ENCODE results near the gene GSAP. TPM values are rescaled to one million over a fixed set of nuclear protein-coding genes. Genes with fewer than 3 reads are reported as not detected.

Gene GSAP
- total and polyA plus RNA-seq, 9 of the 15 experiments (the other 6 are each of a cell fraction or from before 2014, with no cell fraction given), result 0.13 TPM; not detected in 8

GRCh38 chr7:77427996-77428603 is 12.0 kb upstream of the GSAP start:
- no peaks in the 10 kb centered on the region for H3K9me1 ChIP-seq (ENCODE audit: control insufficient read depth, insufficient read depth, low read length)
- DNase-seq (ENCODE audit: extremely low read depth in 1 of 4, low spot score in 3 of 4), result no peak
- in situ Hi-C loops (cut with MboI), result no loop called here
- no peak overlapping the region for H3K27ac ChIP-seq (ENCODE audit: extremely low read depth, low read depth, low read length)
- H3K4me1 ChIP-seq (replicated peaks in 1 of 2; ENCODE audit: control insufficient read depth in 2 of 2, insufficient read depth in 2 of 2, low read length in 2 of 2), result no peaks in the 10 kb centered on the region
- BruUV-seq (replicated peaks), result no TSS peak
- FAIRE-seq, result no peak
- no peaks in the 10 kb centered on the region for H3K79me2 ChIP-seq (ENCODE audit: control insufficient read depth, insufficient read depth, low read length)
- no peak for ATAC-seq
- 2% methylated on average over 5 of the region's 5 CpGs for WGBS (ENCODE audit: insufficient coverage, low coverage, missing lambda C conversion rate)
- intact Hi-C loops (cut with micrococcal nuclease), result no loop called here
- H2AFZ ChIP-seq (ENCODE audit: low read depth, low read length), result no peak overlapping the region
- H3K27me3 ChIP-seq (ENCODE audit: control insufficient read depth in 2 of 2, insufficient read depth in 2 of 2, low read length in 2 of 2), result peaks cover 29 to 40% of the 10 kb centered on the region in 2 experiments
- H4K20me1 ChIP-seq (replicated peaks; ENCODE audit: control insufficient read depth, insufficient read depth, low read length), result no peaks in the 10 kb centered on the region
- no peak overlapping the region for H3K4me2 ChIP-seq (ENCODE audit: insufficient read depth, low read length)
- H3K9me3 ChIP-seq (replicated peaks; ENCODE audit: control insufficient read depth, insufficient read depth, low read depth, low read length), result no peaks in the 10 kb centered on the region
- no peaks in the 10 kb centered on the region for H3K36me3 ChIP-seq (ENCODE audit: control insufficient read depth, insufficient read depth, low read length)
- ChIA-PET CTCF (ENCODE audit: low intra/inter-chr PET ratio) (no interaction called here), POLR2A (interaction anchor here (0.6 kb wide), 1 partner anchor 401 kb away, joined by 3 read pairs; no protein-coding TSS in a partner anchor)
- no peak overlapping the region for H3K4me3 ChIP-seq
- H3K9ac ChIP-seq (ENCODE audit: insufficient read depth in 1 of 2, low read depth in 2 of 2, low read length in 2 of 2), result no peak overlapping the region
- no peak for TF ChIP-seq ZNF592 (IDR thresholded peaks at IDR 0.05)
- no peak for TF ChIP-seq ZSCAN29 (IDR thresholded peaks at IDR 0.05)
- TF ChIP-seq PATZ1 (CRISPR knock-in tag; IDR thresholded peaks at IDR 0.05; ENCODE audit: borderline replicate concordance), result no peak
- TF ChIP-seq NFYB (IDR thresholded peaks at IDR 0.05; ENCODE audit: extremely low read depth, insufficient read length), result no peak
- TF ChIP-seq ZNF24 (IDR thresholded peaks at IDR 0.05), result no peak
- TF ChIP-seq EGR1 (conservative IDR thresholded peaks at IDR 0.05), result no peak
- TF ChIP-seq NRF1 (conservative IDR thresholded peaks at IDR 0.05 in 1 of 2, IDR thresholded peaks at IDR 0.05 in 1 of 2), result no peak
- TF ChIP-seq IRF2 (CRISPR knock-in tag; IDR thresholded peaks at IDR 0.05), result no peak
- no peak for TF ChIP-seq ZNF324 (CRISPR knock-in tag; IDR thresholded peaks at IDR 0.05)
- no peak for TF ChIP-seq TEAD1 (CRISPR knock-in tag; IDR thresholded peaks at IDR 0.05)
- TF ChIP-seq PML (IDR thresholded peaks at IDR 0.05; ENCODE audit: low read length), result no peak
- no peak for TF ChIP-seq ZNF143 (CRISPR knock-in tag; IDR thresholded peaks at IDR 0.05)
- TF ChIP-seq KDM1A (IDR thresholded peaks at IDR 0.05), result no peak
- no peak for TF ChIP-seq ZNF239 (CRISPR knock-in tag; IDR thresholded peaks at IDR 0.05)
- no peak for TF ChIP-seq VEZF1 (CRISPR knock-in tag; IDR thresholded peaks at IDR 0.05)
- TF ChIP-seq CBFB (CRISPR knock-in tag; IDR thresholded peaks at IDR 0.05), result no peak
- no peak for TF ChIP-seq SMARCA4 (IDR thresholded peaks at IDR 0.05)
